ENCODE data around the gene UBN1. TPM values are rescaled to one million over a fixed set of nuclear protein-coding genes. Genes with fewer than 3 reads are reported as not detected.
A peak's percentile ranks its signal among the peaks of the same experiment; 100 is the strongest.

The UBN1 gene
- total RNA-seq, 1 donor from 2014 or later, result 39.4 TPM

DNA sequence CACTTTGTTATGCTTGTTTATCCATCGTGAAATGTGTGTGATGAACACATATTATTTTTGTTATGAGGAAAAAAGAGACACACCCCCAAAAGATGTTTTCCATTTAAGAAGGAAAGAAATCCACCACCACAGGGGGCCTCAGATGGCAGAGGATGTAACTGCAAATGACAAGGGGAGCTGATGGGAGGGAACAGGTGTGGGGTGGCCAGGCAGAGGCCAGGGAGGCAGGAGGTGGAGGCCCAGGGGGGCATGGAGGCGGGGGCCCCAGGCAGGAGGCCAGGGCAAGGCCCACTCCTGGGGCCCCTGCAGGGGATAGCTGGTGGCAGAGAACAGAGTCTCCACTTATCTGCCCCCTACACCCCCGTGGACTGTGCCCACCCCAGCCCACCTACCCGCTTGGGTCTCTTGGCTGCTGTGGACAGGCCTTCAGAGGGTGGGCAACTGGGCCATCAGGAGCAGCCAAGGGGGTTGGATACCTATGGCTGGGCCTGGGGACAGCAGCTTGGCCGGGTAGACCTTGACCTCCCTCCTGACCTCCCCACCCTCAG is 61.6 kb downstream of the UBN1 start:
- Mint-ChIP-seq H3K4me1 (ENCODE audit: unreplicated experiment) (no peaks in the 10 kb centered on the region), H3K27ac (no peak overlapping the region), H3K9me3 (no peaks in the 10 kb centered on the region), H3K27me3 (no peaks in the 10 kb centered on the region), H3K4me3 (no peak overlapping the region), H3K36me3 (peaks cover 5% of the 10 kb centered on the region)
- TF ChIP-seq, protein P1, sequence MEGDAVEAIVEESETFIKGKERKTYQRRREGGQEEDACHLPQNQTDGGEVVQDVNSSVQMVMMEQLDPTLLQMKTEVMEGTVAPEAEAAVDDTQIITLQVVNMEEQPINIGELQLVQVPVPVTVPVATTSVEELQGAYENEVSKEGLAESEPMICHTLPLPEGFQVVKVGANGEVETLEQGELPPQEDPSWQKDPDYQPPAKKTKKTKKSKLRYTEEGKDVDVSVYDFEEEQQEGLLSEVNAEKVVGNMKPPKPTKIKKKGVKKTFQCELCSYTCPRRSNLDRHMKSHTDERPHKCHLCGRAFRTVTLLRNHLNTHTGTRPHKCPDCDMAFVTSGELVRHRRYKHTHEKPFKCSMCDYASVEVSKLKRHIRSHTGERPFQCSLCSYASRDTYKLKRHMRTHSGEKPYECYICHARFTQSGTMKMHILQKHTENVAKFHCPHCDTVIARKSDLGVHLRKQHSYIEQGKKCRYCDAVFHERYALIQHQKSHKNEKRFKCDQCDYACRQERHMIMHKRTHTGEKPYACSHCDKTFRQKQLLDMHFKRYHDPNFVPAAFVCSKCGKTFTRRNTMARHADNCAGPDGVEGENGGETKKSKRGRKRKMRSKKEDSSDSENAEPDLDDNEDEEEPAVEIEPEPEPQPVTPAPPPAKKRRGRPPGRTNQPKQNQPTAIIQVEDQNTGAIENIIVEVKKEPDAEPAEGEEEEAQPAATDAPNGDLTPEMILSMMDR (conservative IDR thresholded peaks at IDR 0.05), result no peak
- DNase-seq (ENCODE audit: extremely low spot score, unreplicated experiment), result no peak

DNA sequence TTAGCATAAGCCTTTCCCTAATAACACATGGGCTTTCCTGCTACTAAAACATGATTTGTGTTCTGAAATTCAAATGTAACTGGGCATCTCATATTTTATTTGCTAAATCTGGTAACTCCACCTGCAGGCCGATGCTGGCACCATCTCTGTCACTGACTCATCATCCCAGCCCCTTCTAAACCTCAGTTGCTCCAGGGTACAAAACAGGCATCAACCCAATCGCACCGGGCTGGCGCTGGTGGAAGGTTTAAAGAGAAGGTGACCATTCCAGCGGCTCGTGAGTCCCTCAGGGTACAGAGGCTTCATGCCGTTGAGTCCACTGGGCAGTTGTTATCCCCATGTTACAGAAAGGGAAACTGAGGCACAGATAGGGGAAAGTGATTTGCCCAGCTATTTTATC is 62.5 kb downstream of the UBN1 start:
- Mint-ChIP-seq H3K4me3 (no peak overlapping the region), H3K27me3 (no peaks in the 10 kb centered on the region), H3K36me3 (no peaks in the 10 kb centered on the region), H3K4me1 (ENCODE audit: unreplicated experiment) (no peaks in the 10 kb centered on the region), H3K9me3 (no peaks in the 10 kb centered on the region), H3K27ac (no peak overlapping the region)
- no peak for DNase-seq (ENCODE audit: extremely low spot score, unreplicated experiment)
- TF ChIP-seq, protein P1 (conservative IDR thresholded peaks at IDR 0.05), result no peak

DNA sequence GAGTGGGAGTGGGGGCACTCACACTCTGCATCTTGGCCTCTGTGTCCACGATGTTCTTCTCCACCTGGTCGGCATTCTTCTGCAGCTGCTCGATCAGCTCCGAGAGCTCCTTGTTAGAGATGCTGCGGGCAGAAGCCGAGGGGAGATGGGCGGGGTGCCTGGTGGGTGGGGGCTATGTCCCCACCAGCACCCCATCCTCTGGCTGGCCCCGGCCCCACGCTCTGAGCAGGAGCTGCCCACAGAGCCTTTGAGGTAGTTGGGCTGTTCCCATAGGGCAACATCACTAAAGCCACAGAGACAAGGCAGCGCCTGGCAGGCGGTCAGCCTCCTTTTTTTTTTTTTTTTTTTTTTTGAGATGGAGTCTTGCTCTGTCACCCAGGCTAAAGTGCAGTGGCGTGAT is 63.5 kb downstream of the UBN1 start:
- no peak overlapping the region for H3K4me3 Mint-ChIP-seq
- H3K9me3 Mint-ChIP-seq, result no peaks in the 10 kb centered on the region
- H3K4me1 Mint-ChIP-seq (ENCODE audit: unreplicated experiment), result no peaks in the 10 kb centered on the region
- TF ChIP-seq, protein P1 (conservative IDR thresholded peaks at IDR 0.05), result no peak
- H3K36me3 Mint-ChIP-seq, result no peaks in the 10 kb centered on the region
- DNase-seq (ENCODE audit: extremely low spot score, unreplicated experiment), result no peak
- H3K27me3 Mint-ChIP-seq, result no peaks in the 10 kb centered on the region
- H3K27ac Mint-ChIP-seq, result no peak overlapping the region

DNA sequence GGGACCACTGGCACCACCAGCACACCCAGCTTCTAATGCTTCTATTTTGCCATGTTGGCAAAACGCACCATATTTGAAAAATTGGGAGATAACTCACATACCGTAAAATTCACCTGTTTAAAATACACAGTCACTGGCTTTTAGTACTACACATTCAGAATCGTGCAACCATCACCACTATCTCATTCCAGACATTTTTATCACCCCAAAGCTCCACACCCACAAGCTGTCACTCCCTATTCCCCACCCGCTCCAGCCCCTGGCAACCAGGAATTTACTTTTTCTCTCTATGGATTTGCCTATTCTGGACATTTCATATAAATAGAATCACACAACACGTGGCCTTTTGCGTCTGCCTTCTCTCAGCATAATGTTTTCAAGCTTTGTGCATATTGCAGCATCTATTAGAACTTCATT is 64.7 kb downstream of the UBN1 start:
- peak overlapping the region; percentile 10 for H3K4me3 Mint-ChIP-seq
- H3K4me1 Mint-ChIP-seq (ENCODE audit: unreplicated experiment), result peaks cover under 1% of the 10 kb centered on the region
- H3K9me3 Mint-ChIP-seq, result no peaks in the 10 kb centered on the region
- H3K27me3 Mint-ChIP-seq, result no peaks in the 10 kb centered on the region
- peak overlapping the region; percentile 87 for H3K27ac Mint-ChIP-seq
- H3K36me3 Mint-ChIP-seq, result no peaks in the 10 kb centered on the region
- TF ChIP-seq, protein P1 (conservative IDR thresholded peaks at IDR 0.05), result no peak
- no peak for DNase-seq (ENCODE audit: extremely low spot score, unreplicated experiment)

DNA sequence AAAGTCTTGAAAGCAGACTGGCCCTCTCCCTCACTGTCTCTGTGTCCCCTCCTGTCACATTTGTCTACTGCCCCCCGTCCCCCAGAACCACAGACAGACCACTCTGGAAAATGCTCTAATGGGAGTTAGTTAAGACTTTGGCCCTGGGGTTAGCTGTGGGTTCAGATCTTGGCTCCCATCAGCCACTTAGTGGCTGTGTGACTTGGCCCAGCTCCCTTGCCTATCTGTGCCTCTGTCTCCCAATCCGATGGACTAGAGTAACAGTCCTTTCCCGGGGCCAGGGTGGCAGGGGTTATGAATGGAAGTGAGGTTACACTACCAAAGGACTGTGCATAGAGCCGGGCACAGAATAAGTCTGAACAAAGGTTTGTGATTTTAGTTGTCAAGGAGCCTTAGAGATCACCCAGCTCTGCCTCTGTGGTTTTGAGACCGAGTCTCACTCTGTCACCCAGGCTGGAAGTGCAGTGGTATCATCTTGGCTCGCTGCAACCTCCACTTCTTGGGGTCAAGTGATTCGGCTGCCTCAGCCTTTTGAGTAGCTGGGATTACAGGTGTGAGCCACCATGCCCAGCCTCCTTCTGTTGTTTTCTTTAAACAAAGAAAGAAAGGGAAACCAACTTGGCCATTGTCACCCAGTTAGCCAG is 66.0 kb downstream of the UBN1 start:
- Mint-ChIP-seq H3K27ac (peak overlapping the region; percentile 70), H3K4me3 (no peak overlapping the region), H3K36me3 (no peaks in the 10 kb centered on the region), H3K27me3 (no peaks in the 10 kb centered on the region), H3K9me3 (no peaks in the 10 kb centered on the region), H3K4me1 (ENCODE audit: unreplicated experiment) (peaks cover 5% of the 10 kb centered on the region)
- TF ChIP-seq, protein P1 (conservative IDR thresholded peaks at IDR 0.05), result no peak
- DNase-seq (ENCODE audit: extremely low spot score, unreplicated experiment), result no peak
